Activated gamma-delta T cell (primary cell): Measurements from ENCODE around the gene ALOX15.
"Not testable (repeated sequence)": the region's sequence is repeated elsewhere in the genome, so short reads cannot be mapped to it uniquely, and the experiment has no call there.

Experiments used
- DNase-seq: peaks from one replicate; lab custom pipeline; 2025; lab: John Stamatoyannopoulos, UW

ALOX15 gene

DNA sequence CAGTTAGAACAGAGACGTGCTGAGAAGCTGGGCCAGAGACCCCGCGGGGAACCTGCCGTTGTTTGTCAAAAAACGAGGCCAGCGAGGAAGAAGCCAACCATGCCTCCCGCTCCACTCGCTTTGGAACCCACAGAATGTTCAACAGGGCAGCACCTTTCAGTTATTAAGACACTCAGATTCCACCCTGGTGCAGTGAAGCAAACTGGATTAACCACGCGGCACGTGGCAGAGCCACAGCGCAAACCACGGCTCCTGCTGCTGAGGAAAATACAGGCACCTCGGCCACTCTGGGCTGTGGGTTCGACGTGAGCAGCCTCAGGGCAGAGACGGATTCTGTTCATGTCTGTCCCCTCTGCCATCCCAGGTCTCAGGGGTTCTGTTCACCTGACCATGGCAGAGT lies 24.4 kb downstream of the ALOX15 start:
- no peak for DNase-seq

DNA sequence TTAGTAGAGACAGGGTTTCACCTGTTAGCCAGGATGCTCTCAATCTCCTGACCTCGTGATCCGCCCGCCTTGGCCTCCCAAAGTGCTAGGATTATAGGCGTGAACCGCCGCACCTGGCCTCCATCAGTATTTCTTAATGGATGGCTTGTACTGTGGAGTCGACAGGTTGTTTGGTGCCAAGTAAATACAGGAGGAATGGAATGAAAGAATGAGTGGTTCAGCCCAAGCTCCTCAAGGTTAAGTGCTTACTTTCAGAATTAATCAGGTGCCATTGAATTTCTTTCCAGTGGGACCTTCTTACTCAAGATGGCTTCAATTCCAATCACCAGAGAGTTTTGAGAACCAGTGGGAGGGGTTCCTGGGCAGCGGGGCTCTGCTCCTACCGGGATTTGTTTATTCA lies 25.0 kb downstream of the ALOX15 start:
- DNase-seq: no peak

DNA sequence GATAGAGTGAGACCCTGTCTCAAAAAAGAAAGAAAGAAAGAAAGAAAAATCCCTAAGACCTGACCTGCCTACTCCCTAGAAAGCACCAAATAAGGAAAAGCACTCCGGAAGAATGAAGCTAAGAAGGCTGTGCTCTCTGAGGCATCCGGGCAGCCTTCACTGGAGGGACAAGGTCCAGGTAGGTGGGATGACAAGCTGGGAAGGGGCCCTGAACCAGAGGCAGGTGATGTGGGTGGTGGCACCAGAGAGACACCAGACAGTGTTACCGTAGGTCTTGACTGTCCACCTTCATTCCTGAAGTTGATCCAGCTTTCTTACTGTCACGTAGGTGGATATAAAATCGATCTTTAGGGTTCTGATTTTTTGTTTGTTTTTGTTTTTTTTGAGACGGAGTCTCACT lies 30.8 kb downstream of the ALOX15 start:
- no peak for DNase-seq

DNA sequence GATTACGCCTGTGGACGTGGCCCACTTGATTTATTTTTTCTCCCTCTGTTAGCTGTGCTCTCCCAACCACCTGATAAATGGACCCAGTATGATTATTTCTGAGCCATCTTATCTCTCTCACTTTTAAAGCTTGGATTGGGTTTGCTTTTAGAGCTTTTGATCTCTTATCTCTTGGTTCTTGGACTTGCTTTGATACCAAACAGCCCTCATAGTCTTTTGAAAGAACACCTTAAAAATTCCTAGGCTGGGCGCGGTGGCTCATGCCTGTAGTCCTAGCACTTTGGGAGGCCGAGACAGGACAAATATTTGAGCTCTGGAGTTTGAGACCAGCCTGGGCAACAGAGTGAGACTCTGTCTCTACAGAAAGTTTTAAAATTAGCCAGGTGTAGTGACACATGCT lies 31.3 kb downstream of the ALOX15 start:
- no peak for DNase-seq

DNA sequence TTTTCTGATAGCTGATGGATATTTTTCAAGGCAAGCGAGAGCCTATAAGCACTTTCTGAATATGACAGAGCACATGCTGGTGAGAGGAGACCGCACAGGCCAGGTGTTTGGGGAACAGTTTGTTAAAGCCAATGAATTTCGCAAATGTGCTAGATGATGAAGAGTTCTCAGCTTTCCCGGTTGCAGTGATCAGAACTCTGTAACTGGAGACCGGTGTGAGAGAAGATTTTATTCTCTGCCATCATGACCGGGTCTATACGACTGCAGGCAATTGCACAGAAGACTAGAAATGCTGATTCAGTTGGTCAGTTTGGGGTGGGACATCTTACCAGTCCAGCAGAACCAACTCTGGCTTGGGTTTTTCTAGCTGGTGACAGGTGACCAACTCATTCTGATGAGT lies 31.7 kb downstream of the ALOX15 start:
- DNase-seq: no peak

DNA sequence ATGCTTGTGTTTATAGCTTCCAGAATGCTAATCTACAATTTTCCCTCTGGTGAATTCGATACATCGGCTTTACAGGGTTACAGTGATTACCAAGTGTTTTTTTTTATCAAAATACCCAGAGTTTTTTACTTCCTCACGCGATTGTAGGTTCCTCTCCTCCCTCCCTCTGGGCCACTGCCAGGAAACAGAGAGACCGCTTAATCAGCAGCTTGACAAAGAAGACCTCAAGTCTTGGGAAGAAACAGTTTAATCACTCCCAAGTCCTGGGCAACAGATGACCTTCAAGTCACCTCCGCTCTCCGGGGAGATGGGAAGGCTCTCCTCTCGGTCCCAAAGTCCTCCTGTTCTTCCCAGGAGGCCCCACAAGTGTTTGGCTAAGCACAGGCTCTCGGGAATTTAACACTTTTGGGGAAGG lies 33.7 kb downstream of the ALOX15 start:
- no peak for DNase-seq

DNA sequence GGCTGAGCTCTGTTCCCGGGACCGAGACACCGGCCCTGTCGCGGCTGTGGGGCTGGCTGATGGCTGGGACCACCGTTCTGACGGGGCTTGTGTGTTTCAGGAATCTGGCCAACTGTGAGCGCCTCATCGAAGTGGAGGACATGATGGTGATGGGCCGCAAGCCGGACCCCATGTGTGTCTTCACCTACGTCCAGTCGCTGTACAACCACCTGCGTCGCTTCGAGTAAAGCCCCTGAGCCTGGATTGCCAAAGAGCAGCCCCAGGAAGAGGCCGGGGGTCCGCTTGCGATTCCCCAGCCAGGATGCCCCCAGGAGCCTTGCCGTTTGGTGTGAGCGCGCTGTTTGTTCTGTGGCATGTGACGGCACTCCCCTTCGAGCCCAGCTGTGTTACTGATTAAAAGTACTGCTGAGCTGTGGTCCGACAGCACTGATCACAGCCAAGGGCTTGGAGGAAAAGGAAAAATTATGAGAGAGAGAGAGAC lies 34.2 kb downstream of the ALOX15 start:
- no peak for DNase-seq

DNA sequence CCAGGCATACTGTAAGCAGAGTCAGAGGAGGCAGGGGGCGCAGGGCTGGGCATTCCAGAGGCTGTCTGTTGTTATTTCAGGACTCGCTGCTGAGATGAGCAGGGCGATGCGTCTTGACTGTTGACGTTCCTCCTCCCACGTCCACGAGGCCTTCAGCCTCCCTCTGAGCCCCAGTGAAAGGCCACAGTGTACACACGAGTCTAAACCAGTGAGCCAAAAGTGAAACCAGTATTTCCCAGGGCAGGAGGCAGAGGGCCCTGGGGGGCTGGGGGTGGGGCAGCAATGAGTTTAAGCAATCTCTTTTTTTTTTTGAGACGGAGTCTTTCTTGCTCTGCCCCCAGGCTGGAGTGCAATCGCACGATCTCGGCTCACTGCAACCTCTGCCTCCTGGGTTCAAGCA lies 35.7 kb downstream of the ALOX15 start:
- no peak for DNase-seq

DNA sequence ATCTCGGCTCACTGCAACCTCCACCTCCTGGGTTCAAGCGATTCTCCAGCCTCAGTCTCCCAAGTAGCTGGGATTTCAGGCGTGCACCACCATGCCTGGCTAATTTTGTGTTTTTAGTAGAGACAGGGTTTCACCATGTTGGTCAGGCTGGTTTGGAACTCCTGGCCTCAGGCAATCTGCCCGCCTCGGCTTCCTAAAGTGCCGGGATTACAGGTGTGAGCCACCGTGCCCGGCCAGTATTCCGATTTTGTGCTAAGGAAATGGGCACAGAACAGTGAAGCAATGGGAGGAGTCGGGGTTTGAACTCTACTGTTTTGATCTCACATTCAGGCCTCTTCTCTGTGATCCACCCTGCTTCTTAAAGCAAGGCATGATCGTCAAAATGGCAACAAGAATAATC lies 36.7 kb downstream of the ALOX15 start:
- DNase-seq: not testable (repeated sequence)

DNA sequence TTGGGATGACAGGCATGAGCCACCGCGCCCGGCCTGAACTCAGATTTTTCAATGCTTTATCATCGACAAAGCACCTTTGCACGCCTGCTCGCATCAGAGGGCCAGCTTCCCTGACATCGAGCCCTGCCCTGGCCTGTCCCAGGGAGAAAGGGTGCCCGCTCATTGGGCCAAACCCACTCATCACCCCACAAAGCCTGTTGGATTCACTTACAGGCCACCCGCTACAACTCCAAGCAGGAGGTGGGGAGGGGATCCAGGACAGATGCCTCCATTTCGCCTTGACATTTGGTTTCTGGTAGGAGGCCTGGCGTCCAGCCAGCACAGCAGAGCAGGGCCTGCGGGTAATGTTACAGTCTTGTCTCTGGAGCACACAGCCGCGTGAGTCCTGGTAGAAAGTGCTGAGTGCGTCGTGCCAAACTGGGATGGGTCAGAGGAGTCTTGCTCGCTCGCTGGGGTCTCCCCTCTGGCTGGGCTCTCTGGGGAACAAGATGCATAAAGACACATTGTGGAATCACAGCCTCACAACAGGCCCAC lies 37.3 kb downstream of the ALOX15 start:
- DNase-seq: no peak

DNA sequence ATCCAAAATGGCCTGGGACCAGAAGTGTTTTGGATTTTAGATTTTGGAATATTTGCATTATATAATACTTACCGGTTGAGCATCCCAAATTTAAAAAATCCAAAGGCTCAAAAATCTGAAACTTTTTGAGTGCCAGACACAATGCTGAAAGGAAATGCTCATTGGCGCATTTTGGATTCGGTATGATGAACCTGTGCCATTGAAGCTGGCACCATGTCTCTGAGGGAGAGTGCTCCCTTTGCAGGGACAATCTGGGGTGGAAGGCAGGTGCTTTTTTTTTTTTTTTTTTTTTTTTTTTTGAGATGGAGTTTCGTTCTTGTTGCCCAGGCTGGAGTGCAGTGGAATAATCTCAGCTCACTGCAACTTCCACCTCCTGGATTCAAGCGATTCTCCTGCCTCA lies 39.4 kb downstream of the ALOX15 start:
- DNase-seq: no peak

DNA sequence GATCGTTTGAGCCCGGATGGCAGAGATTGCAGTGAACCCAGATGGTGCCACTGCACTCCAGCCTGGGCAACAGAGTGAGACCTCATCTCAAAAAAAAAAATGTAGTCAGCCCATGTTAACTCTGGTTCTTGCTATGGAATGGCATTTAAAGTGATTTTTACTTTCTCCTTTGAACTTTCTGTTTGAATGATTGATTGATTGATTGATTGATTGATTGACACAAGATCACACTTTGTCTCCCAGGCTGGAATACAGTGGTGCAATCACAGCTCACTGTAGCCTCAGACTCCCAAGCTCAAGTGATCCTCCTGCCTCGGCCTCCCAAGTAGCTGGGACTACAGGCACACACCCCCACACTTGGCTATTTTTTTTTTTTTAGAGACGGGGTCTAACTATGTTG lies 40.2 kb downstream of the ALOX15 start:
- DNase-seq: no peak

DNA sequence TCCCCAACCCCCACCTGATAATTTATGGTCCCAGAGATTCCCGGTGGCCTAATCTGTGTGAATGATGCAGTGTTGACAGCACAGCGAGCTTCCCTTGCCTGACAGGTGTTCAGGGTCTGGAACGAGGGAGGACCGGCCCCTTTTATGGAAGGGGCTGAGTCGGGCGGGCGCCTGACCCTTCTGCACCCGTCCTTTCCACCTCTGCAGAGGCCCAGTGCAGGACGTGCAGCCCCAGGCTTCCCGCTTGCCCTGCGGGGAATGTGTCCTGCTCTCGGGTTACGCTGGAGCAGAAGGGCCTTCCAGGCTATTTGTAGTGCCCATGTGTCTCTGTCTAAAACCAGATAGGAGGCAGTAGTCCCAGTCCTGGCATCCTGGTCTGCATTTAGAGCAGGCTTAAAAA lies 40.9 kb downstream of the ALOX15 start:
- DNase-seq: no peak

DNA sequence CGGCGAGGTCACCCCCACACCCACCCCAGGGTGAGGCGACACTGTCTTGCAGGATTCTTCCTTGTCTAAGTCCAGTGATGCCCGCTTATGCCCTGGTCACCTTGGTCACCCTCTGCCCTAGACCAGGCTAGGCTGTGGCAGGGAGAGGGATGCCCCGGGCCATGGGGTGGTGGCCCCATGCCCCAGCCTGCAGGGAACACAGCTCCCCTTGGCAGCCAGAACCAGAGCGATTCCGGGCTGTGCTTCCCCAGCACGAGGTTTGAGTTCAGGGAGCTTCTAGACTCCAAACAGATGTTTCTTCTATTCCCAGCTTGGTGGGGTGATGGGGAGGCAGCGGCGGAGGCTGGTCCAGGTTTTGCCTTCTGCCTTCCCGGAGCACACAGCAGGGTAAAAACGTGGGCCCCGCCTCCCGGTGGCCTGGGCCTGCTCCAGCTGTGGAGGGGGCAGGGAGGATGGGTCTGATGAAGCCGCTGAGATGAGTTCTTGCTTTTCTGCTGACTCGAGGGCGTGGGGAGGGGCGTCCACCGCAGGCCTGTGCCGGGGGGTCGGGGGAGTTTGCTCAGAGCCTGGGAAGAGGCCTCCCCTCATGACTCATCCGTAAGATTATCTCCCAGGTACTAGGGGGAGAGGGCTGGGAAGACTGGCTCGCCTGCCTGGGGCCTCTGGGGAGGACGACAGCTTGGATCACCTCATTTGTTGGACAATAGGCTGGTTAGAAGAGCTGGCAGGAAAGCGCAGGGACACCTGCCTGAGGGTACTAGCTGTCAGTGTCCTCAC lies 41.8 kb downstream of the ALOX15 start:
- no peak for DNase-seq

DNA sequence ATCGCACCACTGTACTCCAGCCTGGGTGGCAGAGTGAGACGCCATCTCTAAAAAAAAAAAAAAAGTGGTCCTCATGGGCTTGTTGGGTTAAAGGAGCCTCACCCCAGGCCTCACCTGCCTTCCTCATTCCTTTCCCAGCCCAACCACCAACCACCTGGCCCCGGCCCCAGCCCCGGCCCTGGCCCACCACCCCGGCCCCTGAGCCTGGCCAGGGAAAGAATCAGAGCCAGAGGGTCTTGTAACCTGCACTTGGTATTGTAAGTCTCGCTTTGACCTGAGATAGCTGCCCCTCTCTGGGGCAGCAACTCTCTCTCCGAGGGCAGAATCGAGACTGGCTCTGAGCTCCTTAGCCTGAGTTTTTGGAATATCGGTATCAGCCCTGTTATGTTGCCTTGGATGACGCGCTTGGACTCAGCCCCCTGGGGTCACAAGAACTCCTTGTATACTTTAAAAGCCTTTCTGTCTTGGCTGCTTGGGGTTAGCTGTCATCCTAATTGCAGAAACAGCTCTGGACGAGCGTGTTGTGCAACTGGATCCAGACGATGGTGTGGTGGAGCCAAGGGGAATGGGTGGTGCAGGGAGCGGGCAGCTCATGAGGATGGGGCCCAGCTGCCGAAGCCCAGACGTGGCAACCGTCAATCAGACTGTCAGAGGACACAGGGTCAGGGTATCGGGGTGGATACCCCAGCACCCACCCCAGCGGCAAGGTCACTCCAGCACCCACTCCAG lies 42.5 kb downstream of the ALOX15 start:
- DNase-seq: no peak

DNA sequence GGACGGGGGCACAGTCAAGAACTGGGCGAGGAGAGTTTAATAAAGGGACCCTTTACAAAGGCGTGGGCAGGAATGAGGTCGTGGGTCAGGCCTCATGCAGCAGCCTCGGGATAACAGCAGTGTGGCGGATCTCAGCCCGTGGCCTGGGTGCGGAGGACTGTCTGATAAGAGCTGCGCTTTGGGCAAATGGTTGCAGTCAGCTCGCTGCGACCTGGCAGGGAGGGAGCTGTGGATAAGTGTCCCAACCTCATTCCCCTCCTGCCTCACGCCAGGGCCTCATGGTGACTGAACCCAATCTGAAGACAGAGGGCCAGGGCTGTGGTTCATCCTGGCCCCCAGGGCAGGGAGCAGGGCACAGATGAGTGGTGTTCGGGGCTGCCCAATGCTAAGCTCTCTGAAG lies 43.5 kb downstream of the ALOX15 start:
- DNase-seq: no peak

DNA sequence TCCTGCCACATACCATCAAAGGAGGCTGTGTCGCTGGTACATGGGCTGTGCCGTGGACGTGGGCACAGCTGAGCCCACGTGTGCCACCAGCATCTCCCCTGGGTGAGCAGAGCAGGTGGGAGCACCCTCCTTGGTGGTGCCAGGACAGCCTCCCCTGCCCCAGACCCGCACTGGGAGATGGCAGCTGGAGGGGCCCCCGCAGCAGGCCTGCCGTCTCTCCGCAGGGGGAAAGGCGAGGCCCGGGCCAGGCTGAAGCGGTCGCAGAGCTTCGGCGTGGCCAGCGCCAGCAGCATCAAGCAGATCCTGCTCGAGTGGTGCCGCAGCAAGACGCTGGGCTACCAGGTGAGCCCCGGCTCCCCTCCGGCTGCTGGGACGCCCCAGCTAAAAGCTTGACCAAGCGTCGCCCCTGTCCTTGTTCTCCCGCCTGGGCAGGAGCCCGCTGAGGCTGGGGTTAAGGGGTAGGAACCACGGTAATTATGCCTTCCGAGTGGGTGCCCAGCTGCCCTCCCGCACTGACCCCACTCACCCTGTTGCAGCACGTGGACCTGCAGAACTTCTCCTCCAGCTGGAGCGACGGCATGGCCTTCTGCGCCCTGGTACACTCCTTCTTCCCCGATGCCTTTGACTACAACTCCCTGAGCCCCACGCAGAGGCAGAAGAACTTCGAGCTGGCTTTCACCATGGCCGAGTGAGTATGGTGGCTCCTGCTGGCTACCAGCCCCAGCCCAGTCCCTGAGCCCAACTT lies 44.7 kb downstream of the ALOX15 start:
- no peak for DNase-seq

DNA sequence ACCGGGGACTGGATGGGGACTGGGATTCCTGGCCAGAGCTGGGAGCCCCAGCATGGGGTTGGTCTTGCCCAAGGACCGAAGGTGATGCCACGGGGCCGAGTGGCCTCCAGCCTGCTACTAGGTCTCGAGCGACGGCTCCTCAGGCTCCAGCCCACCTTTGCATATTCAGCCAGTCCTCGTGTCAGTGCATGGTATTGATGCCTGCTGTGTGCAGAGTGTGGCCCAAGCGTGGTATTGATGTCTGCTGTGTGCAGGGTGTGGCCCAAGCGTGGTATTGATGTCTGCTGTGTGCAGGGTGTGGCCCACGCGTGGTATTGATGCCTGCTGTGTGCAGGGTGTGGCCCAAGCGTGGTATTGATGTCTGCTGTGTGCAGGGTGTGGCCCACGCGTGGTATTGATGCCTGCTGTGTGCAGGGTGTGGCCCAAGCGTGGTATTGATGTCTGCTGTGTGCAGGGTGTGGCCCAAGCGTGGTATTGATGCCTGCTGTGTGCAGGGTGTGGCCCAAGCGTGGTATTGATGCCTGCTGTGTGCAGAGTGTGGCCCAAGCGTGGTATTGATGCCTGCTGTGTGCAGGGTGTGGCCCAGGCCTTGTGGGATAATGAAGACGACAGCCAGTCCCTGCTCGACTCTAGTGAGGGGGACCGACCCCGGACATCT lies 45.7 kb downstream of the ALOX15 start:
- DNase-seq: not testable (repeated sequence)

DNA sequence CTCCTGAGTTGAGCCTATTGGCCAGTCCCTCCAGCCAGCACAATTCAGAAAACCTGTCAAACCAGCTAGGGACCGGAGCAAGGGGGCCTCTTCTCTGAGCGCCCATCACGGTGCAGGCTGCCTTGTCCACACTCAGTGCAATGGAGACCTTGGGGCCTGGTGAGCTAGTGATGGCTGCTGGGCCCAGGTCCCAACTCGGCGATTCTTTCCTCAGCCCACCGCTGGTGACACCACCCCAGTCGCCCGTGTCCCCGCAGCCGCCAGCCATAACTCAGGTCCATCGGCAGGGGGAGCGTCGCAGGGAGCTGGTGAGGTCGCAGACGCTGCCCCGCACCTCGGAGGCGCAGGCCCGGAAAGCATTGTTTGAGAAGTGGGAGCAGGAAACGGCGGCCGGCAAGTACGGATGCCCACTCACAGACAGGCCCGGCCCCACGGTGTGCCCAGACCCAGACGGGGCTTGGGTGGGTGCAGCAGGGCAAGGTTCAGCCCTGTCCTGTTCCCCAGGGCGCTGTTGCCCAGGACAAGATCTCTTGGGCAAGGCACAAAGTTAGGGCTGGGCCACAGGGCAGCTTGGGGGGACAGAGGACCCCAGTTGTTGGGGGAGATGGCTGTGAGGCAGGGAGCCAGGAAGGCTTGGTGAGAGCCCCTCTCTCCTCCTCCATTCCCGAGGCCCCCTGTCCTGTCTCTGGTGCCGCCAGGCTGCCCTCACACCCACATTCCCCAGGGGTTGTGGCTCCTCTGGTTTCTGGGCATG lies 46.4 kb downstream of the ALOX15 start:
- DNase-seq: no peak

DNA sequence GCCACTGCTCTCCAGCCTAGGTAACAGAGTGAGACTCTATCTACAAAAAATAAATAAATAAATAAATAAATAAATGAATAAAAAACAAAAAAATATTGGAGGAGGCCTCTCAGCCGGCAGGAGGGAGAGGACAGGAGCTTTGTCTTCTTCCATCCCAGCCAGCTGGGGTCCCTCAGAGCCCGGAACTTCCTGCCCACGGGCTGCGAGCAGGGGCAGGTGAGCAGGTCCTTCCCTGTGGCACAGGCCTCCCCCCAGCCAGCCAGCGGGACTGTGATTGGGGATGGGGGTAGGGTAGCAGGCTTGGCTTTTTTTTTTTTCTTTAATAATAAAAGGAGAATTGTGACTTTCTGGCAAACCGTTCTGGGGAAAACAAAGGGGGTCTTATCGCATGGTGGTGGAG lies 47.1 kb downstream of the ALOX15 start:
- DNase-seq: no peak

DNA sequence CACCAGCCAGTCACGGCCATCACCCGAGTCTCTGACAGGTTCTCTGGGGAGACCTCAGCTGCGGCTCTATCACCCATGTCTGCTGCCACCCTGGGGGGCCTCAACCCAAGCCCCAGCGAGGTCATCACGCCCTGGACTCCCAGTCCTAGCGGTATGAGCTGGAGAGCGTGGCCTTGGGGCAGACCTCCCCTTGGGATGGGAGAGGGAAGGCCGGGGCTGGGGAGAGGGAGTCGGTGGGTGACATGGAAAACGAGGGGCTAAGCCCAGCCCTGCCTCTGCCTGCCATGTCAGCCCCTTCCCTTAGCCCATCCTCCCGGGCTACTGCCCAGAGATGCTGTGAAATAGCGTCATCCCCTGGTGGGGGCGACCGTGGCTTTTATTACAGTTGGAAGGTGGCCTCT lies 48.5 kb downstream of the ALOX15 start:
- DNase-seq: no peak
